Measurements from ENCODE around the gene ADAM8. TPM values are rescaled to one million over a fixed set of nuclear protein-coding genes. Genes with fewer than 3 reads are reported as not detected.

ADAM8 gene
- total RNA-seq, 1 donor from 2014 or later = 6.2 TPM

GRCh38 chr10:133242611-133243356, 33.9 kb downstream of the ADAM8 start:
- no peak overlapping the region for H3K27ac Mint-ChIP-seq
- no peaks in the 10 kb centered on the region for H3K9me3 Mint-ChIP-seq
- no peak for DNase-seq (ENCODE audit: extremely low spot score, unreplicated experiment)
- no peak for TF ChIP-seq CTCF (conservative IDR thresholded peaks at IDR 0.05)
- no peak overlapping the region for H3K4me3 Mint-ChIP-seq
- H3K4me1 Mint-ChIP-seq (ENCODE audit: unreplicated experiment) = peaks cover 4% of the 10 kb centered on the region
- peaks cover 44% of the 10 kb centered on the region for H3K27me3 Mint-ChIP-seq
- H3K36me3 Mint-ChIP-seq = no peaks in the 10 kb centered on the region

DNA sequence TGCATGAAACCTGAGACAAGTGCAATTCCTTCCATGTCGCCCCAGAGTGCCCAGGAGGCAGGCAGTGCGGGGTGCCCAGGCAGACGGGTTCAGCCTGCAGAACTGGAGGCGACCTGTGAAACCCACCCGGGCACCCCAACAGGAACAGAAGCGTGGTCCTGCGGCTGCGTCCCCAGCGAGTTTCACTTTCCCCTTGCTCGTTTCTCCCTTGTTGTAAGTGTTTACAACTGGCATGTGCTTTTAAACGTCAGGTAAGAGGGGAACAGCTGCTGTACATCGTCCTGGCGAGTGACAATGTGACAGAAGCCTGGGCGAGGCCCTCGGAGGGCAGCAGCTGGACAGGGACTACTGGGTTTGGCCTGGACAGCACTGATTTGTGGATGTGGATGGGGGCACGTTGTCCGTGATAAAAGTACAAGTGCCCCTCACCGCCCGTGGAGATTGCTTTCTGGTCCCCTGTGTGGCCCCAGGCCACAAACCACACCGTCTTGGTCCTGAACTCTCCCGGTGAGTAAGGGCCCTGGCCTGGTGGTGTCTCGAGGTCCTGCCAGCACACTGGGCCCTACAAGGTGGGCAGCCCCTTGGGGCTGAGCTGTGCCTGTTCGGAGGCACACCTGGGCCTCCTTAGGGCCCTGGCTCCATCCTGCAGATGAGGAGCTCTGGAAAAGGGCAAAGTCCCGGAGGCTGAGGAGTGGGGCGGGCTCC, 35.0 kb downstream of the ADAM8 start:
- Mint-ChIP-seq H3K4me3 (no peak overlapping the region), H3K9me3 (no peaks in the 10 kb centered on the region), H3K36me3 (no peaks in the 10 kb centered on the region), H3K4me1 (ENCODE audit: unreplicated experiment) (peaks cover 4% of the 10 kb centered on the region), H3K27ac (no peak overlapping the region), H3K27me3 (peaks cover 44% of the 10 kb centered on the region)
- no peak for DNase-seq (ENCODE audit: extremely low spot score, unreplicated experiment)
- no peak for TF ChIP-seq CTCF (conservative IDR thresholded peaks at IDR 0.05)

- no peaks in the 10 kb centered on the region for H3K4me1 Mint-ChIP-seq (ENCODE audit: unreplicated experiment)
- no peak overlapping the region for H3K4me3 Mint-ChIP-seq
- TF ChIP-seq CTCF (conservative IDR thresholded peaks at IDR 0.05) = no peak
- H3K27ac Mint-ChIP-seq = no peak overlapping the region
- H3K36me3 Mint-ChIP-seq = no peaks in the 10 kb centered on the region
- peaks cover 47% of the 10 kb centered on the region for H3K27me3 Mint-ChIP-seq
- no peak for DNase-seq (ENCODE audit: extremely low spot score, unreplicated experiment)
- no peaks in the 10 kb centered on the region for H3K9me3 Mint-ChIP-seq
Observed at GRCh38 chr10:133239990-133240389, 36.7 kb downstream of the ADAM8 start.

DNA sequence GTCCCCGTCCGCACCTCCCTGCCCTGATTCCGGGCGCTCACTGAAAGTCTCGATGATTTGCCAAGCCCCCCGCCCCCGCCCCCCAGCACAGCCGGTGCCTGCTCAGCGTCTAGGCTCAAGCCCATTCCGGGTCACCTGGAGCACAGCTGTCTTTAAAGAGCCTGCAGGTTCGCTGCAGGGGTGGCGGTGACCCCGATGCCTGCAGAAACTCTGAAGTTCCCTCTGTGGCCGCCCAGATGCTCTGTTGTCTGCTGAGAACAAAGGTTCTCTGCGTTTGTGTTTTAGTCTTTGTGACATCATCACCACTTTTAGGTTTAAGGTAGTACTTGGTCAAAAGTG, 38.2 kb downstream of the ADAM8 start:
- no peak for TF ChIP-seq CTCF (conservative IDR thresholded peaks at IDR 0.05)
- Mint-ChIP-seq H3K27ac (no peak overlapping the region), H3K4me3 (no peak overlapping the region)

DNA sequence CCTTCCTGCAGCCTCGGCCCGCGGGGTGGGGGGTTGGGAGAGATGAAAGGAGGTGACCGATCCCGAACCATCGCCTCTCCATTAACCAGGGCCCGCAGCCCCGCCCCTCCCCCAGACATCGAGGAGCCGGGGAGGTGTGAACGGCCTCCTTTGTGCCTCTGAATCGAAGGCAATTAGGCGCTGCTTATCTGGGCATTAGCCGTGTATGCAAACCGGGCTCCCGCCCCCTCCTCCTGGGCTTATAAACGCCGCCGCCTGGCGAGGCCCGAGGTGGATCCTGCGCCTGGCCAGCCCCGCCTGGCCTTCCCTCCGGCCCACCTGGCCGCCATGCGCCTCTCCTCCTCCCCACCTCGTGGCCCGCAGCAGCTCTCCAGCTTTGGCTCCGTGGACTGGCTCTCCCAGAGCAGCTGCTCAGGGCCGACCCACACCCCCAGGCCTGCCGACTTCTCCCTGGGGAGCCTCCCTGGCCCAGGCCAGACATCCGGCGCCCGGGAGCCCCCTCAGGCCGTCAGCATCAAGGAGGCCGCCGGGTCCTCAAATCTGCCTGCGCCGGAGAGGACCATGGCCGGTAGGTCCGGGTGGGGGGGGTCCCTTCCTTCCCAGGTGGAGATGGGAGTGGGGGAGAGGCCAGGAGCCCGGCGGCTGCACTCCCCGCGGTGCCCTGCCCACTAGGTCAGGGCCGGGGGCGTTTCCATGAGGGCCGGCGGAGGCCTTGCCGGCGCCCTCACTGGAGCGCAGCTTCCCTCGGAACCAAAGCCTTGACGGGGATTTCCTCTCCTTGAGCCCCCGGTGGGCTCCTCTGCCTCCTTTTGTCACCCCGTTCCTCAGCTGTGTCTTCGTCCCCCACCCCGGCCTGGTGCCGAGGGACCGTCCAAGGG, 38.8 kb downstream of the ADAM8 start, which contains the start of gene VENTX:
VENTX (plus strand) TSS at position 268 of the 878 bp plus-strand sequence; CDS start at position 328, 60 bp downstream.
- TF ChIP-seq CTCF (conservative IDR thresholded peaks at IDR 0.05) = no peak
- no peak within 1 kb of the TSS for H3K27ac Mint-ChIP-seq
- H3K4me3 Mint-ChIP-seq = no peak within 1 kb of the TSS
- no peak for DNase-seq (ENCODE audit: extremely low spot score, unreplicated experiment)
- no peaks in the 10 kb centered on the region for H3K4me1 Mint-ChIP-seq (ENCODE audit: unreplicated experiment)
- H3K36me3 Mint-ChIP-seq = no peaks in the 10 kb centered on the region
- no peaks in the 10 kb centered on the region for H3K9me3 Mint-ChIP-seq
- peaks cover 63% of the 10 kb centered on the region for H3K27me3 Mint-ChIP-seq

More for the DNA sequence above, 38.2 kb downstream of the ADAM8 start:
- Mint-ChIP-seq H3K4me1 (ENCODE audit: unreplicated experiment) (no peaks in the 10 kb centered on the region), H3K9me3 (no peaks in the 10 kb centered on the region), H3K27me3 (peaks cover 61% of the 10 kb centered on the region), H3K36me3 (no peaks in the 10 kb centered on the region)
- no peak for DNase-seq (ENCODE audit: extremely low spot score, unreplicated experiment)
